Fibroblast of peridontal ligament (primary cell): ENCODE data around the gene CABLES2.

ENCODE experiments used
- DNase-seq: peaks from one replicate; pipeline ENCODE4 v3.0.0-alpha.2; 2010; ENCODE audit errors: extremely low read depth

Gene CABLES2

DNA sequence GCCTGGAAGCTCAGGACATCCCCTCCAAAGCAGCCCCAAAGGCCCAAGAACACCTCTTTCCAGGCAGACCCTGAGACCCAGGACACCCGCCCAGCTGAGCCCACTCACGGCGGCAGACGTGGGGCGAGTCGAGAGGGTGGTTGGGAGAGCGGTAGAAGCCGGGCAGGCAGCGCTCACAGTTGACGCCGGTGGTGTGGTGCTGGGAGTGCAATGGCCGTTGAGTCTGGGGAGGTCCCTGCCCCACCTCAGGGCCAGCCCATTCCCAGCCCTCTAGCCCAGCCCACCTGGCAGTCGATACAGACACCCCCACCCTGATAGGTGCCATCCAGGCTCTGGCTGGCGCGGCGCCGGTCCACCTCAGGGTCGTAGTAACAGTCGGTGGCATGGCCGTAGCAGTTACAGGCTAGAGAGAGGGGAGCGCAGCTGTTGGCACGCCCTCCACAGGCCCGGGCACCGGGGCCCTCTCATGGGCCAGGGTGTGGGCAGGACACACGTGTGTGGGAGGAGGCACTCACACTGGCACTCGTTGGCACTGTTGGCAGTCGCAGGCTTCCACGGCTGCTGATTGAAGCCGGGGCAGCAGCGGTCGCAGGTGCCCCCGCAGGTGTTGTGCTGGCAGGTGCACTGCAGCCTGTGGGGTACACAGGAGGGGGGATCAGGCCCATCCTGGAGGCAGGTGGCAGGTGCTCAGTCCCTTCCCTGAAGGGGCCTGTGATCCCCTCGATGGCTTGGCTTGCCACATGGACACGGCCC lies 60.5 kb downstream of the CABLES2 start:
- DNase-seq, result no peak

- DNase-seq, result no peak
Measured at GRCh38 chr20:62345681-62346370, 61.3 kb downstream of the CABLES2 start.

GRCh38 chr20:62344782-62345181 lies 62.3 kb downstream of the CABLES2 start:
- DNase-seq, result peak; percentile 91

DNA sequence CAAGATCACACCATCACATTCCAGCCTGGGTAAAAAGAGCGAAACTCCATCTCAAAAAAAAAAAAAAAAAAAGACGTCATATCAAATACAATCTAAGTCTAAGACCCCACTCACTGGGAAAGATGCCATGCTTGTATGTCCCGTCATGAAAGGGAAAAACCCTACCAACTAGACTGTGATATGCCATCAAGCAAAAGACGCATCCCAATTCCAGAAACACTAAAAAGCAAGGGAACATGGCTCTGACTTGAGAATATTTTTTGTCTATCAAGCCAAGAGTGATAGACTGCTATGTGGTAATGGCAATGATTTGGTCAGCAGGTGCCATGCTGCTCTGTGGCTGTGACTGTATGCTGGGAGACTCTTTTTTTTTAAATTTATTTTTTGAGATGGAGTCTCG lies 63.0 kb downstream of the CABLES2 start:
- no peak for DNase-seq

GRCh38 chr20:62342910-62343309 lies 64.2 kb downstream of the CABLES2 start:
- DNase-seq, result no peak

DNA sequence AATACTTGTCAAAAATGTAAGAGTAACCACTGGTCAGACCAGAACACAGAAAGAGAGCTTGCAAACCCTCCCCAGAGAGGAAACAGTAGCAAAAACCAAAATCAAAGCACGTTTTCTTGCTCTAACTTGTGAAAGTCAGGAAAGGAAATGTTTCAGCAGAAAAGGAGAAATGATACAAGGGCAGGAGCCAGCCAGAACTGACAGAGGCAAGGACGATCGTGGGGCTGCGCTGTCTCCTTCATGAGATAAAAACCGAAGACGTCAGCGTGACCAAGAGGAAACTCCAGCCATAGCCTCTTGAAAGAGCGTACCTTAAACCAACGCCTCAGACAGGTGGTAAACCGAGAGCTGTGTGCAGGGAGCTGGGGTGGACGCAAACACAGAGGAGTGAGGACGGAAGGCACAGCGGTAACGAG lies 67.4 kb downstream of the CABLES2 start:
- no peak for DNase-seq
